HCT116 (cell line): ENCODE measurements around the gene PHOX2A. TPM values are rescaled to one million over a fixed set of nuclear protein-coding genes. Genes with fewer than 3 reads are reported as not detected.

Source experiments
- ATAC-seq: fragments of 200-7000 bp; cut with Tn5 transposase; 2 replicates; pipeline ENCODE4 v1.9.1; 2020; ENCODE audit warnings: mild to moderate bottlenecking, moderate library complexity
- BruUV-seq: library from RNA; stranded (reverse); fragments of 400-500 nt; replicated peaks from 2 replicates; lab custom pipeline; 2021; lab: Mats Ljungman, UMichigan
- CTCF ChIA-PET: fragments of 300-600 bp; sonication (Branson Sonifier 250); formaldehyde crosslinking; loops from one replicate; lab custom pipeline; 2021; ENCODE audit warnings: antibody characterized with exemption; lab: Charles Lee
- POLR2A ChIA-PET: fragments of 300-600, 350-600 bp; sonication (Branson Sonifier 250); formaldehyde crosslinking; loops from one replicate; lab custom pipeline; 2021; ENCODE audit warnings: antibody characterized with exemption; lab: Charles Lee
- RAD21 ChIA-PET, 2 experiments: fragments of 300-600 bp; sonication (Branson Sonifier 250); formaldehyde crosslinking; loops; one replicate each; lab custom pipeline; 2023; ENCODE audit warnings: low total read pairs in 2 of 2; ENCODE audit not compliant: uncharacterized antibody in 2 of 2, unreplicated experiment in 2 of 2, low non-redundant PET in 1 of 2; lab: Charles Lee
- DNase-seq: peaks from one replicate; pipeline ENCODE4 v3.0.0-alpha.2; 2010; ENCODE audit warnings: low read depth, low spot score
- H2AFZ ChIP-seq: fragments of 200-600 bp; shearing (Covaris generic), sonication (generic); 2 replicates; pipeline ENCODE4 v1.6.1; 2017; ENCODE audit warnings: low read depth, mixed run types, mixed read lengths, antibody characterized with exemption, low read length; ENCODE audit not compliant: poor library complexity, severe bottlenecking
- H3K27ac ChIP-seq: 2 replicates; pipeline ENCODE4 v1.5.1; 2012; ENCODE audit warnings: low read depth, low read length
- H3K27me3 ChIP-seq: fragments of 200-600 bp; sonication (generic); 2 replicates; pipeline ENCODE4 v1.6.1; 2016; ENCODE audit warnings: mixed run types, low read length, mixed read lengths; ENCODE audit not compliant: insufficient read depth
- H3K36me3 ChIP-seq, 2 experiments: fragments of 200-500 bp in 1 of 2; fragments of 200-600 bp in 1 of 2; sonication (Bioruptor generic) in 1 of 2; sonication (generic) in 1 of 2; 2 replicates each; pipeline versions ENCODE4 v1.5.1 to v1.6.1; 2014 to 2016; ENCODE audit warnings: low read length in 2 of 2, inconsistent platforms in 1 of 2, mixed read lengths in 1 of 2, mixed run types in 1 of 2; ENCODE audit not compliant: insufficient read depth in 2 of 2, control insufficient read depth in 1 of 2
- H3K4me1 ChIP-seq, 2 experiments: fragments of 200-600 bp in 1 of 2; sonication (generic) in 1 of 2; 2 replicates each; pipeline versions ENCODE4 v1.5.1 to v1.6.1; 2012 to 2017; ENCODE audit warnings: low read length in 2 of 2, inconsistent platforms in 1 of 2, mild to moderate bottlenecking in 1 of 2, mixed read lengths in 1 of 2, mixed run types in 1 of 2, moderate library complexity in 1 of 2; ENCODE audit not compliant: insufficient read depth in 2 of 2, control insufficient read depth in 1 of 2
- H3K4me2 ChIP-seq: fragments of 200-600 bp; sonication (generic); 2 replicates; pipeline ENCODE4 v1.6.1; 2017; ENCODE audit warnings: mixed run types, low read length, mixed read lengths
- H3K4me3 ChIP-seq, 2 experiments: fragments of 200-600 bp in 1 of 2; sonication (generic) in 1 of 2; replicated peaks in 1 of 2; 2 replicates each; pipeline ENCODE4 v1.5.1; 2011 to 2016; ENCODE audit warnings: low read length in 2 of 2, control low read depth in 1 of 2, low read depth in 1 of 2, mild to moderate bottlenecking in 1 of 2, mixed read lengths in 1 of 2, mixed run types in 1 of 2
- H3K79me2 ChIP-seq: fragments of 200-600 bp; sonication (generic); 2 replicates; pipeline ENCODE4 v1.6.1; 2017; ENCODE audit warnings: mild to moderate bottlenecking, mixed run types, low read length, moderate library complexity, mixed read lengths; ENCODE audit not compliant: insufficient read depth
- H3K9ac ChIP-seq: fragments of 200-600 bp; sonication (generic); 2 replicates; pipeline ENCODE4 v1.6.1; 2016; ENCODE audit warnings: low read length, mixed read lengths
- H3K9me2 ChIP-seq: fragments of 200-600 bp; sonication (generic), shearing (Covaris generic); 2 replicates; pipeline ENCODE4 v1.6.1; 2017; ENCODE audit warnings: mixed run types, mild to moderate bottlenecking, moderate library complexity; ENCODE audit not compliant: insufficient read depth
- H3K9me3 ChIP-seq, 2 experiments: fragments of 200-500 bp in 1 of 2; fragments of 200-600 bp in 1 of 2; sonication (Bioruptor generic) in 1 of 2; sonication (generic) in 1 of 2; 2 replicates each; pipeline ENCODE4 v1.6.1; 2014 to 2017; ENCODE audit warnings: low read length in 2 of 2, mixed read lengths in 2 of 2, inconsistent platforms in 1 of 2, low read depth in 1 of 2, mild to moderate bottlenecking in 1 of 2, mixed run types in 1 of 2, moderate library complexity in 1 of 2; ENCODE audit not compliant: control insufficient read depth in 1 of 2, insufficient read depth in 1 of 2
- H4K20me1 ChIP-seq: fragments of 200-600 bp; sonication (generic), shearing (Covaris generic); 2 replicates; pipeline ENCODE4 v1.6.1; 2017; ENCODE audit warnings: mixed run types, mild to moderate bottlenecking, moderate library complexity; ENCODE audit not compliant: insufficient read depth
- ATF3 ChIP-seq: IDR thresholded peaks from 2 replicates; pipeline ENCODE4 v1.6.1; 2012
- CTCF ChIP-seq, 3 experiments: fragments of 200-600 bp in 1 of 3; sonication (generic) in 1 of 3; IDR thresholded peaks in 2 of 3; conservative IDR thresholded peaks in 1 of 3; 2 replicates each; pipeline ENCODE4 v1.5.1; 2012 to 2017; ENCODE audit warnings: low read depth in 2 of 3, low read length in 2 of 3, antibody characterized with exemption in 1 of 3, borderline replicate concordance in 1 of 3, control low read depth in 1 of 3, mild to moderate bottlenecking in 1 of 3, mixed read lengths in 1 of 3, mixed run types in 1 of 3, moderate library complexity in 1 of 3; ENCODE audit not compliant: insufficient read depth in 1 of 3
- FOSL1 ChIP-seq: IDR thresholded peaks from 2 replicates; pipeline ENCODE4 v1.6.1; 2012; ENCODE audit warnings: low read depth
- JUND ChIP-seq: IDR thresholded peaks from 2 replicates; pipeline ENCODE4 v1.6.1; 2012
- MAX ChIP-seq: IDR thresholded peaks from 2 replicates; pipeline ENCODE4 v1.6.1; 2012
- ZFX ChIP-seq: fragments of 450-650 bp; IDR thresholded peaks from 2 replicates; pipeline ENCODE4 v1.6.1; 2017
- ZNF274 ChIP-seq: fragments of 200-500 bp; sonication (Bioruptor generic); IDR thresholded peaks from 2 replicates; pipeline ENCODE4 v1.6.1; 2014; ENCODE audit warnings: mild to moderate bottlenecking, low read depth, low read length, inconsistent platforms
- intact Hi-C: fragments of 100-400 bp; cut with micrococcal nuclease; formaldehyde crosslinking; loops from 2 replicates; pipeline ENCODE4 v1.10.0; 2022
- total RNA-seq: library from RNA; stranded (reverse); gene quantifications from one replicate; pipeline ENCODE4 v1.2.1, GENCODE V29; 2021; ENCODE audit not compliant: unreplicated experiment

The PHOX2A gene
- total RNA-seq, 1 experiment from 2014 or later = not detected

- Histone ChIP-seq H3K9ac (peak overlapping the region; percentile 91), H3K36me3 (peaks cover 4 to 15% of the 10 kb centered on the region in 2 experiments; a peak in 2 of 4 replicates), H2AFZ (no peak overlapping the region), H3K9me2 (no peaks in the 10 kb centered on the region), H3K4me2 (peak overlapping the region; percentile 99), H3K27me3 (no peaks in the 10 kb centered on the region), H3K79me2 (peaks cover 10% of the 10 kb centered on the region; the same call in 1 of the 2 replicates), H3K4me1 (peaks cover 17 to 32% of the 10 kb centered on the region in 2 experiments), H4K20me1 (no peaks in the 10 kb centered on the region), H3K27ac (peak overlapping the region; percentile 79; the same call in 1 of the 2 replicates), H3K9me3 (no peaks in the 10 kb centered on the region), H3K4me3 (peak overlapping the region; percentile 88 to 94)
- BruUV-seq = TSS peak; percentile 42
- ChIA-PET RAD21 (no interaction called here), POLR2A (no interaction called here), CTCF (no interaction called here)
- DNase-seq (no peak), ATAC-seq (no peak)
- intact Hi-C loops = loop anchor here (10.0 kb wide), 1 partner anchor 209 kb away; the partner anchor contains the start of gene CLPB
- TF ChIP-seq CTCF (IDR thresholded peaks at IDR 0.05 in 2 of 3, conservative IDR thresholded peaks at IDR 0.05 in 1 of 3; ENCODE audit: borderline replicate concordance in 1 of 3, insufficient read depth in 1 of 3, low read depth in 2 of 3, low read length in 2 of 3) (no peak), MAX (no peak), ZNF274 (no peak), ATF3 (no peak), JUND (no peak), FOSL1 (no peak), ZFX (no peak)
Measured at GRCh38 chr11:72225411-72225951, 18.5 kb downstream of the PHOX2A start.
